Natural killer cell (primary cell): Measurements from ENCODE around the gene GNAO1. TPM values are rescaled to one million over a fixed set of nuclear protein-coding genes. Genes with fewer than 3 reads are reported as not detected.

Source experiments
- ATAC-seq, 3 donors: fragments of 150-1000 bp in 2 of 3; fragments of 200-7000 bp in 1 of 3; cut with Tn5 transposase; 1 replicate in 1 of 3; 2 replicates in 2 of 3; pipeline ENCODE4 v1.10.0; 2021; ENCODE audit warnings: mild to moderate bottlenecking in 2 of 3, moderate library complexity in 2 of 3
- DNase-seq, 2 donors: peaks; one replicate each; pipeline versions ENCODE4 v3.0.0 to v3.0.0-alpha.2; 2013 to 2021; ENCODE audit warnings: mixed read lengths in 1 of 2
- H3K27ac ChIP-seq: one replicate; pipeline ENCODE4 v1.5.1; 2013; ENCODE audit warnings: mild to moderate bottlenecking, low read length
- H3K27me3 ChIP-seq: one replicate; pipeline ENCODE4 v1.6.1; 2013; ENCODE audit warnings: low read length; ENCODE audit not compliant: control insufficient read depth, insufficient read depth
- H3K36me3 ChIP-seq: one replicate; pipeline ENCODE4 v1.6.1; 2013; ENCODE audit warnings: low read length; ENCODE audit not compliant: control insufficient read depth, insufficient read depth
- H3K4me1 ChIP-seq: one replicate; pipeline ENCODE4 v1.6.1; 2013; ENCODE audit warnings: low read length; ENCODE audit not compliant: control insufficient read depth, insufficient read depth
- H3K4me3 ChIP-seq: one replicate; pipeline ENCODE4 v1.5.1; 2013; ENCODE audit warnings: low read length
- H3K9me3 ChIP-seq: one replicate; pipeline ENCODE4 v1.6.1; 2013; ENCODE audit warnings: low read length; ENCODE audit not compliant: control insufficient read depth, insufficient read depth
- H3K27ac Mint-ChIP-seq, 2 donors: one replicate each; pipeline ENCODE4 v1.8.0; 2022; ENCODE audit warnings: mild to moderate bottlenecking in 2 of 2, mixed read lengths in 2 of 2, moderate library complexity in 1 of 2
- H3K27me3 Mint-ChIP-seq, 2 donors: one replicate each; pipeline ENCODE4 v1.8.0; 2022; ENCODE audit warnings: low read depth in 2 of 2, mixed read lengths in 2 of 2
- H3K36me3 Mint-ChIP-seq: one replicate; pipeline ENCODE4 v1.8.0; 2022; ENCODE audit warnings: mixed read lengths
- H3K4me1 Mint-ChIP-seq, 2 donors: one replicate each; pipeline ENCODE4 v1.8.0; 2022; ENCODE audit warnings: mixed read lengths in 2 of 2
- H3K4me3 Mint-ChIP-seq: one replicate; pipeline ENCODE4 v1.8.0; 2022; ENCODE audit warnings: mild to moderate bottlenecking, moderate library complexity, mixed read lengths
- H3K9me3 Mint-ChIP-seq, 2 donors: one replicate each; pipeline ENCODE4 v1.8.0; 2022; ENCODE audit warnings: mixed read lengths in 2 of 2
- CTCF ChIP-seq: fragments of 200-600 bp; IDR thresholded peaks from one replicate; pipeline ENCODE4 v1.8.0; 2022; ENCODE audit warnings: antibody characterized with exemption
- WGBS: methylation state at CpG from one replicate; pipeline ENCODE4 v1.1.7; 2013; ENCODE audit warnings: missing lambda C conversion rate; ENCODE audit not compliant: insufficient coverage; 5-methylcytosine and 5-hydroxymethylcytosine counted together
- intact Hi-C: fragments of 100-400 bp; cut with micrococcal nuclease; formaldehyde crosslinking; loops from one replicate; pipeline ENCODE4 v1.14.2; 2022
- total RNA-seq, 4 donors: library from RNA; stranded (reverse); fragments of 120-200 nt in 1 of 4; gene quantifications; one replicate each; pipeline versions ENCODE4 v1.2.3 to v1.2.4, GENCODE V29; 2013 to 2022

The GNAO1 gene
- total RNA-seq, 3 donors from 2014 or later (not counting 1 experiment from before 2014, with no cell fraction given): 0.45 to 4.6 (median 1.1) TPM

GRCh38 chr16:56268799-56269198 lies 77.5 kb downstream of the GNAO1 start:
- 91% methylated on average over 8 of the region's 8 CpGs for WGBS

GRCh38 chr16:56269281-56269680 lies 78.0 kb downstream of the GNAO1 start:
- Histone ChIP-seq H3K4me3 (no peak overlapping the region), H3K27me3 (no peaks in the 10 kb centered on the region), H3K36me3 (no peaks in the 10 kb centered on the region), H3K4me1 (peaks cover 1% of the 10 kb centered on the region), H3K9me3 (no peaks in the 10 kb centered on the region), H3K27ac (no peak overlapping the region)
- no peak for ATAC-seq
- Mint-ChIP-seq H3K9me3 (no peaks in the 10 kb centered on the region), H3K27ac (no peak overlapping the region), H3K4me1 (no peaks in the 10 kb centered on the region), H3K27me3 (peaks cover 7 to 9% of the 10 kb centered on the region in 2 donors), H3K36me3 (no peaks in the 10 kb centered on the region), H3K4me3 (no peak overlapping the region)
- 94% methylated on average over 13 of the region's 13 CpGs for WGBS
- no peak for DNase-seq
- intact Hi-C loops: no loop called here
- no peak for TF ChIP-seq CTCF

More at GRCh38 chr16:56268799-56269198, 77.5 kb downstream of the GNAO1 start:
- TF ChIP-seq CTCF: no peak
- Histone ChIP-seq H3K36me3 (no peaks in the 10 kb centered on the region), H3K27me3 (no peaks in the 10 kb centered on the region), H3K4me1 (peaks cover 6% of the 10 kb centered on the region), H3K9me3 (no peaks in the 10 kb centered on the region), H3K4me3 (no peak overlapping the region), H3K27ac (no peak overlapping the region)
- no peaks in the 10 kb centered on the region for H3K36me3 Mint-ChIP-seq
- peaks cover 3% of the 10 kb centered on the region in 2 donors for H3K4me1 Mint-ChIP-seq
- no peak overlapping the region for H3K4me3 Mint-ChIP-seq
- no peaks in the 10 kb centered on the region for H3K9me3 Mint-ChIP-seq
- H3K27ac Mint-ChIP-seq: no peak overlapping the region
- ATAC-seq (no peak), DNase-seq (no peak)
- intact Hi-C loops: no loop called here
- H3K27me3 Mint-ChIP-seq: peaks cover 2 to 6% of the 10 kb centered on the region in 2 donors

GRCh38 chr16:56269811-56270684 lies 78.8 kb downstream of the GNAO1 start:
- Histone ChIP-seq H3K9me3 (no peaks in the 10 kb centered on the region), H3K27me3 (no peaks in the 10 kb centered on the region), H3K36me3 (no peaks in the 10 kb centered on the region), H3K4me1 (no peaks in the 10 kb centered on the region), H3K27ac (no peak overlapping the region), H3K4me3 (no peak overlapping the region)
- Mint-ChIP-seq H3K4me3 (no peak overlapping the region), H3K4me1 (no peaks in the 10 kb centered on the region), H3K27ac (no peak overlapping the region), H3K36me3 (no peaks in the 10 kb centered on the region), H3K9me3 (no peaks in the 10 kb centered on the region), H3K27me3 (peaks cover 9 to 10% of the 10 kb centered on the region in 2 donors)
- intact Hi-C loops: no loop called here
- no peak for DNase-seq
- 91% methylated on average over 7 of the region's 7 CpGs for WGBS
- no peak for ATAC-seq
- TF ChIP-seq CTCF: no peak
